DMS53 treated with DMSO at 0.1 percent for 48 hours (cell line): ENCODE measurements around the gene RAB29.

Experiments
- DNase-seq: peaks from one replicate; lab custom pipeline; 2025; ENCODE audit not compliant: unreplicated experiment; lab: John Stamatoyannopoulos, UW

The RAB29 gene

GRCh38 chr1:205766038-205766437 is 9.2 kb downstream of the RAB29 start:
- DNase-seq, result no peak

- DNase-seq, result no peak
Observed at GRCh38 chr1:205764578-205764977, 10.7 kb downstream of the RAB29 start.

- no peak for DNase-seq
Observed at GRCh38 chr1:205763980-205764379, 11.3 kb downstream of the RAB29 start.

GRCh38 chr1:205760606-205761005 is 14.7 kb downstream of the RAB29 start:
- no peak for DNase-seq

- DNase-seq, result no peak
Observed at GRCh38 chr1:205756552-205756951, 18.7 kb downstream of the RAB29 start.

GRCh38 chr1:205754857-205755256 is 20.4 kb downstream of the RAB29 start:
- no peak for DNase-seq

- DNase-seq, result no peak
Observed at GRCh38 chr1:205751036-205751651, 24.1 kb downstream of the RAB29 start.

- DNase-seq, result peak; percentile 99
Observed at GRCh38 chr1:205750138-205751035, 24.9 kb downstream of the RAB29 start, which contains the start of gene NUCKS1. TSS of gene NUCKS1 (minus strand) at chr1:205750182. CDS start at chr1:205749973, 209 bp downstream.

GRCh38 chr1:205749234-205750137 is 25.8 kb downstream of the RAB29 start:
- peak; percentile 89 for DNase-seq

GRCh38 chr1:205748403-205749233 is 26.7 kb downstream of the RAB29 start:
- peak; percentile 86 for DNase-seq

- no peak for DNase-seq
Observed at GRCh38 chr1:205746757-205747412, 28.4 kb downstream of the RAB29 start.

- DNase-seq, result no peak
Observed at GRCh38 chr1:205744403-205744802, 30.9 kb downstream of the RAB29 start.

GRCh38 chr1:205743977-205744376 is 31.3 kb downstream of the RAB29 start:
- DNase-seq, result no peak

- DNase-seq, result no peak
Observed at GRCh38 chr1:205741681-205742080, 33.6 kb downstream of the RAB29 start.

GRCh38 chr1:205739348-205740160 is 35.7 kb downstream of the RAB29 start:
- no peak for DNase-seq

GRCh38 chr1:205735218-205735617 is 40.1 kb downstream of the RAB29 start:
- DNase-seq, result no peak

- no peak for DNase-seq
Observed at GRCh38 chr1:205733438-205734175, 41.7 kb downstream of the RAB29 start.

GRCh38 chr1:205729945-205730610 is 45.2 kb downstream of the RAB29 start:
- DNase-seq, result no peak
